ENCODE data around the gene CTU2.

The CTU2 gene

GRCh38 chr16:88715312-88716190, 9.2 kb downstream of the CTU2 start:
- no peak for DNase-seq

- DNase-seq: no peak
Measured at GRCh38 chr16:88716201-88716600, 9.9 kb downstream of the CTU2 start.

GRCh38 chr16:88716601-88717001, 10.3 kb downstream of the CTU2 start:
- no peak for DNase-seq

- DNase-seq: no peak
Measured at GRCh38 chr16:88718178-88718577, 11.9 kb downstream of the CTU2 start.

- DNase-seq: no peak
Measured at GRCh38 chr16:88719267-88719932, 13.1 kb downstream of the CTU2 start.

GRCh38 chr16:88719933-88720296, 13.6 kb downstream of the CTU2 start:
- no peak for DNase-seq

GRCh38 chr16:88720396-88720970, 14.2 kb downstream of the CTU2 start:
- DNase-seq: no peak

- DNase-seq: no peak
Measured at GRCh38 chr16:88721236-88721635, 14.9 kb downstream of the CTU2 start.

GRCh38 chr16:88721815-88722755, 15.8 kb downstream of the CTU2 start:
- DNase-seq: no peak

GRCh38 chr16:88722784-88723506, 16.6 kb downstream of the CTU2 start:
- DNase-seq: no peak

- no peak for DNase-seq
Measured at GRCh38 chr16:88723507-88723887, 17.2 kb downstream of the CTU2 start.

- no peak for DNase-seq
Measured at GRCh38 chr16:88723911-88724310, 17.6 kb downstream of the CTU2 start.

- no peak for DNase-seq
Measured at GRCh38 chr16:88724855-88725555, 18.7 kb downstream of the CTU2 start.

GRCh38 chr16:88725609-88726407, 19.5 kb downstream of the CTU2 start:
- DNase-seq: no peak

GRCh38 chr16:88726408-88726749, 20.1 kb downstream of the CTU2 start:
- no peak for DNase-seq

GRCh38 chr16:88726981-88727380, 20.7 kb downstream of the CTU2 start:
- DNase-seq: no peak

GRCh38 chr16:88727871-88728270, 21.6 kb downstream of the CTU2 start:
- no peak for DNase-seq

GRCh38 chr16:88730632-88731607, 24.6 kb downstream of the CTU2 start:
- DNase-seq: no peak

- peak; percentile 16 for DNase-seq
Measured at GRCh38 chr16:88731699-88732098, 25.4 kb downstream of the CTU2 start.

Measured in NCI-H82 (cell line).